HUES48 (cell line): Measurements from ENCODE around the gene EML6.
A peak's percentile ranks its signal among the peaks of the same experiment; 100 is the strongest.

Experiments used
- H3K27ac ChIP-seq: one replicate; pipeline ENCODE4 v1.7.0; 2013; ENCODE audit warnings: low read depth, low read length, inconsistent platforms
- H3K27me3 ChIP-seq: 2 replicates; pipeline ENCODE4 v1.6.1; 2013; ENCODE audit warnings: mild to moderate bottlenecking, low read length; ENCODE audit not compliant: control insufficient read depth, insufficient read depth
- H3K36me3 ChIP-seq: 2 replicates; pipeline ENCODE4 v1.6.1; 2013; ENCODE audit warnings: low read length; ENCODE audit not compliant: control insufficient read depth, insufficient read depth
- H3K4me1 ChIP-seq: 2 replicates; pipeline ENCODE4 v1.6.1; 2013; ENCODE audit warnings: mild to moderate bottlenecking, low read length; ENCODE audit not compliant: control insufficient read depth, insufficient read depth
- H3K4me3 ChIP-seq: 2 replicates; pipeline ENCODE4 v1.5.1; 2013; ENCODE audit warnings: mild to moderate bottlenecking, low read depth, low read length
- H3K9ac ChIP-seq: 2 replicates; pipeline ENCODE4 v1.6.1; 2013; ENCODE audit warnings: mild to moderate bottlenecking, low read depth, low read length, moderate library complexity
- H3K9me3 ChIP-seq: 2 replicates; pipeline ENCODE4 v1.6.1; 2013; ENCODE audit warnings: low read length; ENCODE audit not compliant: control insufficient read depth, insufficient read depth

Gene EML6

DNA sequence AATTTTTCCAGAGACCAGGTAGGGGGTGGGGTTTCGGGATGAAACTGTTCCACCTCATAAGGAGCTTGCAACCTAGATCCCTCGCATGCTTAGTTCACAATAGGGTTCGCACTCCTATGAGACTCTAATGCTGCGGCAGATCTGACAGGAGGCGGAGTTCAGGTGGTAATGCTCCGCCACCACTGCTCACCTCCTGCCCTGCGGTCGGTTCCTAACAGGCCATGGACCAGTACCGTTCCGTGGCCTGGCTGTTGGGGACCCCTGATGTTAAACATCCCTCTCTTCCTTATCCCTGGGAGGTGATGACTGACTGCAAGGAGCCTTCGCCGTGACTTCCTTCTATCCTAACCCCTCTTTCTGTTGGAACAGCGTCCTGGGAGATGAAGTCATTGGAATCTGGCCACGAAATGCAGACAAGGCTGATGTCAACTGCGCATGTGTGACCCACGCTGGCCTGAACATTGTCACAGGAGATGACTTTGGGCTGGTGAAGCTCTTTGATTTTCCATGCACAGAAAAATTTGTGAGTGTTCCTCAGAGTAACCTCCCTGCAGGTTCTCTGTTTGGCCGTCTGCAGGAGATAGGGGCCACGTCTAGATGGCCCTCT lies 244.4 kb downstream of the EML6 start:
- no peak overlapping the region for H3K4me3 ChIP-seq
- no peak overlapping the region for H3K9ac ChIP-seq
- H3K4me1 ChIP-seq = peaks cover 24% of the 10 kb centered on the region; the same call in 1 of the 2 replicates
- no peaks in the 10 kb centered on the region for H3K9me3 ChIP-seq
- H3K27me3 ChIP-seq = no peaks in the 10 kb centered on the region
- H3K36me3 ChIP-seq = peaks cover 32% of the 10 kb centered on the region
- H3K27ac ChIP-seq = peak overlapping the region; percentile 31

DNA sequence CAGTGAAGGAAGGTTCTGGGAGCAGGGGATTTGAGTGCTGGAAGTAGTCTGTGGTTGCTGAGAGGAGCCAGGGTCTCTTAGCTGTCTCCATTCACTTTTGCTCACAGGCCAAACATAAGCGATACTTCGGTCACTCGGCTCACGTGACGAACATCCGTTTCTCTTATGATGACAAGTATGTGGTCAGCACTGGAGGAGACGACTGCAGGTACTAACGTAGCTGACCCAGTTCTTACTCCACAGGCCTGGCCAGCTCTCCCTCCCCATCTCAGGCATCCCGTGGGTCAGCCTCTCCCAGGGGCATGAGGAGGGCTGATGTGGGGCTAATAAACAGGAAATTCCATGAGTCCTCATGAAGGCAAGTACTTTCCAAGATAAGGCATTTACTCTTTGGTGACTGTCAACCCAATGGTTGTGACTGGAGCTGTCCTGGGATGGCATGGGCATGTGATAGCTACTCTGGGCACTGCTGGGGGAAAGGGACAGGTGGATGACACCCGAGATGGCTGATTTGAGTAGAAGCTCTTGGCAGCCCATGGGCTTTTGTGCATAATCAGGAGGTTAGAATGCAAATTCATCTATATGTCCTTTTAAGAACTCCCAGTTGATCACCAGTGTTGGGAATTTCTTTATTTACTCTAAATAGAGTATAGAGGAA lies 245.2 kb downstream of the EML6 start:
- Histone ChIP-seq H3K27ac (no peak overlapping the region), H3K4me1 (peaks cover 24% of the 10 kb centered on the region; the same call in 1 of the 2 replicates), H3K36me3 (peaks cover 41% of the 10 kb centered on the region), H3K4me3 (no peak overlapping the region), H3K9me3 (no peaks in the 10 kb centered on the region), H3K27me3 (no peaks in the 10 kb centered on the region), H3K9ac (no peak overlapping the region)

DNA sequence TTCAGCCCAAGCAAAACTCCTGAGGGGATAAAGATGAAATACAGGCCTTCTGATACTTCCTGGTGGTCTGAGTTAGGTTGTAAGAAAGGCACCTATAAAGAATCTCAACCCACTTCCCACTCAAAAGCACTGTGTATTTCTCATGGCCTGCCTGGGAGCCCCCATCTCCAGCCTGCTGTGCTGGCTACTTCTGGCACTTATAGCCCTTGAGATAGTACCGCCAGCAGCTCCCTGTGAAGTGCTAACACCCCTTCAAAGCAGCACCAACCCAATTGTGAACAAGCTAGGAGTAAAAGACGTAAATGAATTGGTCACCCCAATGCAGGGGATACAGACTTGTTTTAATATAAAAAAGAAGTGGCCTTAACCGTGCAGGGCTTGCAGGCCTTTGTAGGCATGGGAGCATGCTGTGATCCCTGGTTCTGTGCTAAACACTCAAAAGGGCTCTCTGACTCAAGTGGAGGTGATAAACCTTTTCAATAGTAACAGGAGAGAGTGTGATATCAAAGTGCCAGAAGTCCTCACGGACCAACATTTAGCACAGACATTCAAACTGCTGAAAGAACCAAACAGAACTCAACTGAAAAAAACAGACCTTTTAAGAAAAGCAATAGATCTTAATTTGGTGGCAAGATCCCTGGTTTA lies 246.0 kb downstream of the EML6 start:
- Histone ChIP-seq H3K27ac (no peak overlapping the region), H3K4me3 (no peak overlapping the region), H3K9ac (no peak overlapping the region), H3K27me3 (no peaks in the 10 kb centered on the region), H3K9me3 (no peaks in the 10 kb centered on the region), H3K36me3 (peaks cover 44% of the 10 kb centered on the region), H3K4me1 (peaks cover 24% of the 10 kb centered on the region; the same call in 1 of the 2 replicates)

- Histone ChIP-seq H3K9me3 (no peaks in the 10 kb centered on the region), H3K4me1 (peaks cover 24% of the 10 kb centered on the region; the same call in 1 of the 2 replicates), H3K27me3 (no peaks in the 10 kb centered on the region), H3K27ac (no peak overlapping the region), H3K36me3 (peaks cover 49% of the 10 kb centered on the region), H3K9ac (no peak overlapping the region), H3K4me3 (no peak overlapping the region)
Observed at GRCh38 chr2:54969940-54970338, 246.5 kb downstream of the EML6 start.

- H3K27me3 ChIP-seq = no peaks in the 10 kb centered on the region
- peaks cover 65% of the 10 kb centered on the region for H3K36me3 ChIP-seq
- no peaks in the 10 kb centered on the region for H3K9me3 ChIP-seq
- no peak overlapping the region for H3K9ac ChIP-seq
- H3K27ac ChIP-seq = no peak overlapping the region
- H3K4me3 ChIP-seq = no peak overlapping the region
- peaks cover 4% of the 10 kb centered on the region; the same call in 1 of the 2 replicates for H3K4me1 ChIP-seq
Observed at GRCh38 chr2:54975175-54975574, 251.7 kb downstream of the EML6 start.

DNA sequence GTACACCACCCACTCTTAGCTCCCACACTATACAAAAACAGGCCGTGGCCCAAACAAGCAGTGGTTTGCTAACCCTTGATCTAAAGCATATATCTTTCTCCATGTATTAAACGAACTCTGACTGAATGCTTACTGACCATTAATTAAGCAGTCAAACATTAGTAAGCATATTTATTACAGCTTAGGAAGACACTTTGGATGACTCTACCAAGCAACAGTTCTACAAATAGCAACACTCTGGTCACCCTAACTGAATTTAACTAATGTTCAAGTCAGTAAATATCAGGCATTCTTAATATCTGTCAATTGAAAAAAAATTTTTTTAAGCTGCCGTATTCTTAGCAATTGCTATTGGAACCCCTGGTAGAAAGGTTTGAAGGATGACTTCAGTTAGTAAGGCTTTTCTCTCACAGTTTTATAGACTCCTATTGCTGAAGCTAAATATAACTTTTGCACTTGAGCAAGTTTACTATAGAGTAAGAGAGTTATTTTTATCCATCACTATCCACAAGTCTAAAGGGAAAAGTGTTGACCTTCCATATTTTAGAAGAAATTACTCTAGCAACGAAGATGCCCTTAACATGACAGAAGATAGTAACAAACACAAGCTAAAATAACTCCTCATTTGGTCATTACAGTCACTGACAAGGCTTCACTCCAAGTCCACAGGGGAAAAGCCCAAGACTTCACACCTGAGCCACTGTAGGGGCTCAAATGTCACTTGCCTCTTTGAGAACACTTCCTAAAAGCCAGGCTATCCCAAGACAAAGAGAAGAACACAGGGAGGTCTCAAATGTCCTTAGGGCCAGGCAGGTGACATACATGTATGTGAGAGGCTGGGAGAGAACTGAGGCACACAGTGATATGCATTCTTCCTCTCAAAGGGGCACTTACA lies 252.4 kb downstream of the EML6 start:
- no peak overlapping the region for H3K9ac ChIP-seq
- H3K36me3 ChIP-seq = peaks cover 65% of the 10 kb centered on the region
- no peak overlapping the region for H3K27ac ChIP-seq
- no peak overlapping the region for H3K4me3 ChIP-seq
- H3K4me1 ChIP-seq = peaks cover 4% of the 10 kb centered on the region; the same call in 1 of the 2 replicates
- no peaks in the 10 kb centered on the region for H3K9me3 ChIP-seq
- H3K27me3 ChIP-seq = no peaks in the 10 kb centered on the region

DNA sequence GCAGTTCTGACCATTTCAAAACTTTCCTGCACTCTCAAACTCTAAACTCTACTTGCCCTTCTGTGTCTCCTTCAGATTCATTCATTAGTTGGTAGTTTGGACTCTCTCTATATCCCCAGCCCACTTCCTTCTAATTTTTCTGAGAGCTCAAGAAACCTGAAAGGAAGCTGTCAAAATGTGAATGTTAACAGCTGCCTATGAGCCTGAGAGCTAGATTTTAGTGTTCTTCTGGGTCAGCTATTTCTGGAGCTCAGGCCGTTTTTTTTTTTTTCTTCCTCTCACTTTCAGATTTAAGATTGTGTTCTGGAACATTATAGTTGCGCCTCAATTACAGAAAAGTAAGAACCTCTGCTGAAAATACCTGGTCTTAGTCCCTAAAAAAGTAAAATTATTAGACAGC lies 253.7 kb downstream of the EML6 start:
- H3K4me1 ChIP-seq = peaks cover 4% of the 10 kb centered on the region; the same call in 1 of the 2 replicates
- H3K4me3 ChIP-seq = no peak overlapping the region
- no peak overlapping the region for H3K27ac ChIP-seq
- no peaks in the 10 kb centered on the region for H3K27me3 ChIP-seq
- no peak overlapping the region for H3K9ac ChIP-seq
- peaks cover 63% of the 10 kb centered on the region for H3K36me3 ChIP-seq
- H3K9me3 ChIP-seq = no peaks in the 10 kb centered on the region

- Histone ChIP-seq H3K9ac (no peak overlapping the region), H3K9me3 (no peaks in the 10 kb centered on the region), H3K4me3 (no peak overlapping the region), H3K4me1 (peaks cover 4% of the 10 kb centered on the region; the same call in 1 of the 2 replicates), H3K36me3 (peaks cover 61% of the 10 kb centered on the region), H3K27ac (no peak overlapping the region), H3K27me3 (no peaks in the 10 kb centered on the region)
Observed at GRCh38 chr2:54979321-54980044, 256.0 kb downstream of the EML6 start.

DNA sequence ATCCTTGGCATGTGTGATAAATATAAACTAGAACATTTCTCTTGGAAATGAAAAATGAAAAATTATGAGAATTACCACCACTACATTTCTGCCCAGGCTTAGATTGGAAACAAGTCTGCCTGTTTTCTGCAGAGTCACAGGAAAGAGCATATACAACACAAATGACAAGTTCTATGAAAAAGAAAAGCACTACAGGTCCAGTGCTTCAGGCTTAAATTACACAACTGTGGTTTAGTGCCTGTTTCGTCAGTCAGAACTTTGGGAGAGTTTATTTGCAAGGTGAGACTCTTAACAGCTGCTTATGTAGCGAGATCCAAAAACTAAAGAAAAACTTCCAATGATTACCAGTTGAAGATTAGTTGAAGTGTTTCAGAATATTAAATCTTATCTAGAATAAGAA lies 257.9 kb downstream of the EML6 start:
- Histone ChIP-seq H3K27me3 (no peaks in the 10 kb centered on the region), H3K4me1 (peaks cover 4% of the 10 kb centered on the region; the same call in 1 of the 2 replicates), H3K4me3 (no peak overlapping the region), H3K9ac (no peak overlapping the region), H3K9me3 (no peaks in the 10 kb centered on the region), H3K36me3 (peaks cover 66% of the 10 kb centered on the region), H3K27ac (no peak overlapping the region)
